Fibroblast of peridontal ligament (primary cell): Measurements from ENCODE around the gene SLC39A1.
"Not testable (repeated sequence)": the region's sequence is repeated elsewhere in the genome, so short reads cannot be mapped to it uniquely, and the experiment has no call there.

Experiments
- DNase-seq: peaks from one replicate; pipeline ENCODE4 v3.0.0-alpha.2; 2010; ENCODE audit errors: extremely low read depth

The SLC39A1 gene, protein sequence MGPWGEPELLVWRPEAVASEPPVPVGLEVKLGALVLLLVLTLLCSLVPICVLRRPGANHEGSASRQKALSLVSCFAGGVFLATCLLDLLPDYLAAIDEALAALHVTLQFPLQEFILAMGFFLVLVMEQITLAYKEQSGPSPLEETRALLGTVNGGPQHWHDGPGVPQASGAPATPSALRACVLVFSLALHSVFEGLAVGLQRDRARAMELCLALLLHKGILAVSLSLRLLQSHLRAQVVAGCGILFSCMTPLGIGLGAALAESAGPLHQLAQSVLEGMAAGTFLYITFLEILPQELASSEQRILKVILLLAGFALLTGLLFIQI

DNA sequence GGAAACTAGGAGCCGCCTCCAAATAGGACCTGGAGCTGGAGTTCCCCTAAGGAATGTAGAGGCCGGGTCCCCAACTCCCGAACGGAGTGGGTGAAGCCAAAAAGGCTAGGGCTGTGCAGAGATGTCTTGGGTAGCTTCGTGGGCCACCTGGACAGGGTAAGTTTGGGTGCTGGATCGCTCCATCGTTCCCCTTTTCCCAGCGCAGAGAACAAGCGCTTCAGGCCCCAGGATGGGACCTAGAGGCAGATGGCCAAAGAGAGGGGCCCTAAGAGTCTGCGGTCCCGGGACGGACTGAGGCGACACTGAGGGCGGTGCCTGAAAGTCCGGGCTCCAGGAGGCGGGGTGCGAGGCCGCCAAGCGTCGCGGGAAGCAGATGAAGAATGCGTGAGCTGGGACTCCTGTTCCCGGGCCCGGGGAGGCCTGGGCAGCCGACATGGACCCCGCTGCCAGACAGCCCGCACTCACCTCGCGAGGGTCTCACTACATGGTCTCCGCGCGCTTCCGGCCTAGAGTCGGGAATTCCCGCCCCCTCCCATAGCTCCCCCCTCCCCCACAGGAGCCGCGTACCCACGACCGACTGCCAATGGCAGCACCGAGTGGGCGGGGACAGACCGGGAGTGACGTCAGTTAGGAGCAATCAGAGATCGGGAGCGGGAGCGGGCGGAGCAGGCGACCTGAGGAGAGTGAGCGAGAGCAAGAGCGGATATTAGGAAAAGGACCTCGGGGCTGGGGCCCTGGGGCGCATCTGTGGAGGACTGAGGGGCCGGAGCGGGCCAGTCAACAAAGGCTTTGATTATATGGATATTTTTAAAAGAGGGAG, at the start of gene SLC39A1:
Gene SLC39A1 (minus strand): TSS at position 508 of the 820 bp plus-strand sequence. CDS start 822 bp downstream, outside the sequence.
- DNase-seq: peak; percentile 94

DNA sequence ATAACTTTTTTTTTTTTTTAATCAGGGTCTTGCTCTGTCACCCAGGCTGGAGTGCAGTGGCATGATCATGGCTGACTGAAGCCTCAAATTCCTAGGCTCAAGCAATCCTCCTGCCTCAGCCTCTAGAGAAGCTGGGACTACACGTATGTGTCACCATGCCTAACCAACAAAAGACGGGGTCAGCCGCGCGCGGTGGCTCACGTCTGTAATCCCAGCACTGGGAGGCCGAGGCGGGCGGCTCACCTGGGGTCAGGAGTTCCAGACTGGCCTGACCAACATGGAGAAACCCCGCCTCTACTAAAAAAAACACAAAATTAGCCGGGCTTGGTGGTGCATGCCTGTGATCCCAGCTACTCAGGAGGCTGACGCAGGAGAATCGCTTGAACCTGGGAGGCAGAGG, 49.2 kb upstream of the SLC39A1 start:
- DNase-seq: not testable (repeated sequence)

DNA sequence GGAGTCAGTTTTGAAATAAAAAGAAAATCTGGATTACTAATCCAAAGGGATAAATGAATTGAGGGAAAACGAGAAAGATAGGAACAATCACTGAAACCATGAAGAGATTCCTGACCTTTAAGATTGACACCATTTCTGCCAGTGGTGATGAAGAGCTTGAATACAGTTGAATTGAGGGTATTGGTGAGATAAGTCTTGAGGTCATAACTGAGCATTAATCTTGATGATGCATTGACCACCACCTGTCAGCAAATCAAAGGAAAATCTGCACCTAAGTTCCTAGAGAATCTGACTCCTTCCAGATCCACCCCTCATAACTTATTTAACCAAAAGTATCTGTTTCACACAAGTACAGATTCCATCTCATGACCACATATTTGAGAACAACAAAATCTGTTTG, 48.8 kb upstream of the SLC39A1 start:
- no peak for DNase-seq

DNA sequence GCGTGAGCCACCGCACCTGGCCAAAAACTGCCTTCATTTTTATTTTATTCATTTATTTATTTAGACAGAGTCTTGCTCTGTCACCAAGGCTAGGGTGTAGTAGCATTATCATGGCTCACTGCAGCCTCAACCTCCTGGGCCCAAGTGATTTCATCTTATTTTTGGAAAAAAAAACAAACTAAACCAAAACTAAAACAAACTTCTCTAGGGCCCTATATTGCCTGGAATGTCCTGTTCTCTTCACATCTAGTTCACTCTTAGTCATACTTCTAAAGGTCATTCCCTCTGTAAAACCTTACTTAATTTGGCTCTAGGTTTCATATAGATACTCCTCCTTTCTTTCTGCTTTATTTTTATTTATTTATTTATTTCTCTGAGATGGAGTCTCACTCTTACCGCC, 42.8 kb upstream of the SLC39A1 start:
- peak; percentile 81 for DNase-seq

DNA sequence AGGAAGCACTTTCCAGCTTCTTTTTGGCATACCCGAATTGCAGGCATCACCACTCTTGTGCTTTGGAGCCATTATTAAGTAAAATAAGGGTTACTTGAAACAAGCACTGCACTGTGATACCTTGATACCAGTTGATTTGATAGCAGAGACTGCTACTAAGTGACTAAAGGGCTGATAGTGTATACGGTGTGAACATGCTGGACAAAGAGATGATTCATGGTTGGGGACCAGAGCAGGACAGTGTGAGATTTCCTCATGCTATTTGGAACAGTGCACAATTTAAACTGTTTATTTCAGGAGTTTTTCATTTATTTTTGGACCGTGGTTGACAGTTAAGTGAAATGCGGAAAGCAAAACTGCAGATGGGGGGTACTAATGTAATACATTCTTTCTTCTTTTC, 37.1 kb upstream of the SLC39A1 start:
- no peak for DNase-seq

DNA sequence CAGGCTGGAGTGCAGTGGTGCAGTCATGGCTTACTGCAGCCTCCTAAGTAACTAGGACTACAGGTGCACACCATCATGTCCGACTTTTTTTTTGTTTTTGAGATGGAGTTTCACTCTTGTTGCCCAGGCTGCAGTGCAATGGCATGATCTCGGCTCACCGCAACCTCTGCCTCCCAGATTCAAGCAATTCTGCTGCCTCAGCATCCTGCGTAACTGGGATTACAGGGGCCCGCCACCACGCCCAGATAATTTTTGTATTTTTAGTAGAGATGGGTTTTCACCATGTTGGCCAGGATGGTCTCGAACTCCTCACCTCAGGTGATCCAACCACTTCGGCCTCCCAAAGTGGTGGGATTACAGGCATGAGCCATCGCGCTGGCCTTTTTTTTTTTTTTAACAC, 33.5 kb upstream of the SLC39A1 start:
- DNase-seq: not testable (repeated sequence)

DNA sequence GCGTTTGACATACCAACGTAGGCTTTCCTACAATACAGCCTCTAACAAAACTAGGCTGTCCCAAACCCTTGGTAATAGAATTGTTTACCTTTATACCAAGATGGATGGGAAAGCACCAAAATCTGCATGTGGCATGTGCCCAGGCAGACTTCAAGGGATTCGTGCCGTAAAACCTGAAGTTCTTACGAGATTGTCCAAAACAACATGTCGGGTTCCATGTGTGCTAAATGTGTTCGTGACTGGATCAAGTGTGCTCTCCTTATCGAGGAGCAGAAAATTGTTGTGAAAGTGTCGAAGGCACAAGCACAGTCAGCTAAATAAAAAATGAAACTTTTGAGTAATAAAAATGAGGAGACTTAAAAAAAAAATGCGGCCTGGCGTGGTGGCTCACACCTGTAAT, 32.3 kb upstream of the SLC39A1 start:
- no peak for DNase-seq

DNA sequence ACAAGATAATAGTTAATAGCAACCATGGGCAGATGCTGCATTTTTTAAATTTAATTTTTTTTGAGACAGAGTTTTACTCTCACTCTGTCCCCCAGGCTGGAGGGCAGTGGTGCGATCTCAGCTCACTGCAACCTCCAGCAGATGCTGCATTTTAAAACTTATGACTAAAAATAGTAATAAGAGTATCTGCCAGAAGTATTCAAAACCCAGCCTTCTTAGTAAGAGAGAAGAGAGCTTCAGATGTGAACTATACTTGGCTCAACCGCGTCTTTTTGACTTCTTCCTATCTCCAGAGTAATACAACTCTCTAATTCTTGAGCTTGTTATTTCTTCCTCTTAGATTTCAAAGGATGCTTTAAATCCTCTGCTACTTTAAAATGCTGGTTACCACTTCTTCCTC, 31.9 kb upstream of the SLC39A1 start:
- DNase-seq: no peak

DNA sequence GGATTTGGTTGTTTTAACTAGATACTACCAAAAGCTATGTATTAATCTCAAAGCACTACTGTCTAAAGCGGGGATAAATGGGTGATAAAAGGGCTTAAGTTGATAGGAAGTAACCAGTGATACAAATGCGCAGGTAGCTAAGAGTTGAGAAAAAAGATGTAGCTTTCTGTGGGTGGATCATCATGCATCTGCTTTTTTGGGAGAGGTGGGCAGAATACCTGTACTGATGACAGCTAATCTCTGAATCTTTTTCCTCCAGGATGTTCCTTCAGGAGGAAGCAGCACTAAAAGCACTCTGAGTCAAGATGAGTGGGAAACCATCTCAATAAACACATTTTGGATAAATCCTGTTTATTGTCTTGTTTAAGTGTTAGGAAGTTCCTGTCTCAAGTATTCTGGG, 28.5 kb upstream of the SLC39A1 start:
- no peak for DNase-seq

DNA sequence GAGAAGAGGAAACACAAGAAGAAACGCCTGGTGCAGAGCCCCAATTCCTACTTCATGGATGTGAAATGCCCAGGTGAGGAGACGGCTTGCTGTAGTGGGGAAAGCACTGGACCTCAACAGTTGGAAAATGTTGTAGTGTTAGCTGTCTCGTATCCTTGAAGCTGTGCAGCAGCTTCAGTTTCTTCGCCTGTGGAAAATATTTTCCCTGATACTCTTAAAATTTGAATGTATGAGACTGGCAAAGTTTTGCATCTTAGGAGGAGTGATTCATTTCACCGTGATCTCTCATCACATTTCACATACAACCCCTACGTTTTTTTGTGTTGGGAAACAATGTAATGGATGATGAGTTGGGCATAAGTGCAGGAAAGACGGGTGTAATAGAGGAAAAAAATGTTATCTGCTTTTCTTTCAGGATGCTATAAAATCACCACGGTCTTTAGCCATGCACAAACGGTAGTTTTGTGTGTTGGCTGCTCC, 27.9 kb upstream of the SLC39A1 start:
- no peak for DNase-seq

DNA sequence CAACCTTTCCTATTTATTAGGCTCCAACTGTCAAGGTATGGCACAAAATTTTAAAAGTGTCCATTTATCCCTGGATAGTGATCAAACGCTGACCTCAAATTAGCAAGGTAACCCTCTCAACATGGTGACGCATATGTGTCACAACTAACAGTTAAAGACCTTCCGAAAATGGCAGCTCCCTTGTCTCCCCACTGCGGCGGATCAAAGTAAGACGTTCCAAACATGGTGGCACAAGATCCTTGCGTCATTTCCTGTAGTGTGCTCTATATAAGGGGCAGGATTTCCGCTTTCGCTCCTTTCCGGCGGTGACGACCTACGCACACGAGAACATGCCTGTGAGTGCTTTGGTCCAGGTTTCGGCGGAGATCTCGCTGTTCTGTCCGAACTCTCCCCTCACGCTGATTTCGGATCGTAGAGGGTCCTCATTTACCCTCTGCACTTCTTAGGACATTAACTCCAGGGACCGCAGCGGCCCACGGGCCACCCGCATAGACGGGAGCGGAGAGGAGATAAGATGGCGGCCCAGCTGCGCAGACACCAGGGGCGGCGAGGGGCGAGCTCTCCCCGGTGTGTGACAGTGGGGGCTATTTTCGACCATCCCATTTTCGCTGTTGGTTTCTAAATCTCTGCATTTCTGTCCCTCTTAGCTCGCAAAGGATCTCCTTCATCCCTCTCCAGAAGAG, 27.3 kb upstream of the SLC39A1 start, which contains the start of gene RPS27:
Gene RPS27 (plus strand): TSS at position 295 of the 683 bp plus-strand sequence. CDS start 35 bp downstream, at position 330.
- peak; percentile 99 for DNase-seq

DNA sequence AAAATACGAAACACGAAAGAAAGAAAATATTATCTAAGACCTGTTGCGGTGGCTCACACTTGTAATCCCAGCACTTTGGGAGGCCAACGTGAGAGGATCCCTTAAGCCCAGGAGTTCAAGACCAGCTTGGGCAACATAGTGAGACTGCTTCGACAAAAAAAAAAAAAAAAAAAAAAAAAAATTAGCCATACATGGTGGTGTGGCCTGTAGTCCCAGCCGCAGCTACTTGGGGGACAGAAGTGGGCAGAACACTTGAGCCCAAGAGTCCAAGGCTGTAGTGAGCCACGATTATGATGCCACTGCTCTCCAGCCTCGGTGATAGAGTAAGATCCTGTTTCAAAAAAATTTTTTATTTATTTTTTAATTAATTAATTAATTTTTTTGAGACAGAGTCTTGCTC, 24.3 kb upstream of the SLC39A1 start:
- no peak for DNase-seq

DNA sequence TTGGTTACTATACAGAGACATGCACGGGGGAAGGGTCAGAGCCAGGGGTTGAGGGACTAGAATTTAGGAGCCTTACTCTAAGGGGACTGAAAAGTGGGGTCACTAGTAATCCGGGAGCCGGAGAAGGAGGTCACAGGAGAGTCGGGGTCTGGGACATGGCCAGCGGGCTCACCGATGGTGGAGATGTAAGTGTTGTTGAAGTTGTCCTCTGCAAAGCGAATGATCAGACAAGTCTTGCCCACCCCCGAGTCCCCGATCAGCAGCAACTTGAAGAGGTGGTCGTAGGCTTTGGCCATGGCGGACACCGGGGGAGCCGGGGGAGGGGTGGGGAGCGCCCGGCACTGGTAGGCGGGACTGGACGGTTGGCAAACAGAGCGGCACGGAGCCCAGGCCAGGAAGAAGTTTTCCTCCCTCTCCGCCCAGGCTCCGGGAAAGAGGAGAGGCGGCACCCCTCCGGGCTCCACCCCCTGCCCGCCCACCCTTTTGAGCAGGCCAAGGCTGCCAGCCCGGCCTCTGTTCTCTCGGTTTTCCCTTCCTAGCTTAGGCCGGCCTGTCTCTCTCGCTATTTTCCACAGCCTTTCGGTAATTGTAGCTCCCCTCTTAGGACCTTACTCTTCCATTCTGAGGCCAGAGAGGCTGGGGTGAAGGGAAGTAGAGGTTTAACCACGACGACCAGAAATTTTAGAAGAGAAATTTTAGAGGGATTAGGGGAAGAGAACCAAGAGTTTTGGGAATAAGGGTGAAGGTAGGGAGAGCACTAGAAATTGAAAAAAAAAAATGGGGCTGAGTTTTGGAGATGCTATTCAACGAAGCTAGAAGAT, 22.8 kb upstream of the SLC39A1 start, which contains the start of gene RAB13:
Gene RAB13 (minus strand): TSS at position 399 of the 821 bp plus-strand sequence. CDS start 103 bp downstream, at position 296.
- DNase-seq: peak; percentile 82

DNA sequence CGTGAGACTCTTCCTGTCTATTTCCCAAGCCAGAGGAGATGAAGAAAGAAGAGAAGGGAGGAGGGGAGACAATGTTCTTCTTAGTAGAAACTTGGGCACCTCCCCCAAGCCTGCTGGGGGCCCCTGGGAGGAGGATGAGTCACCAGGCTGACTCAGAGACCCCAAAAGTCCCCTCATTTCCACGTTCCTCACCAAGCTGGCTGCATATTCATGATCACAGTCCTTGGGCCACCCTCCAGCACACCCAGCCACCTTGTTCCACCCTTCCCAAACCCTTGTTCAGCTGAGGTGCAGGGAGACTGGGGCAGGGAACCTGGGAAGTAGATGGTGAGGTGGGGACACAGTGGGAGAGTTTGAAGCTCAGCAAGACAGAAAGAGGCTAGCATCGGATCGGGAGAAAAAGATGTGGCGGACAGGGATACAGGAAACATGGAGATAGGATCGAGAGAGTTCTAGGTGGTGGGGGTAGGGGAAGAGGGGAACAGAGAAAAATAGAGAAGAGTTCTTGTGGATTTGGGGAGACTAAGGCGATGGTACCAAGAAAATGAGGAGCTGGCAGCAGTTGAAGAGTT, 22.1 kb upstream of the SLC39A1 start:
- peak; percentile 79 for DNase-seq

DNA sequence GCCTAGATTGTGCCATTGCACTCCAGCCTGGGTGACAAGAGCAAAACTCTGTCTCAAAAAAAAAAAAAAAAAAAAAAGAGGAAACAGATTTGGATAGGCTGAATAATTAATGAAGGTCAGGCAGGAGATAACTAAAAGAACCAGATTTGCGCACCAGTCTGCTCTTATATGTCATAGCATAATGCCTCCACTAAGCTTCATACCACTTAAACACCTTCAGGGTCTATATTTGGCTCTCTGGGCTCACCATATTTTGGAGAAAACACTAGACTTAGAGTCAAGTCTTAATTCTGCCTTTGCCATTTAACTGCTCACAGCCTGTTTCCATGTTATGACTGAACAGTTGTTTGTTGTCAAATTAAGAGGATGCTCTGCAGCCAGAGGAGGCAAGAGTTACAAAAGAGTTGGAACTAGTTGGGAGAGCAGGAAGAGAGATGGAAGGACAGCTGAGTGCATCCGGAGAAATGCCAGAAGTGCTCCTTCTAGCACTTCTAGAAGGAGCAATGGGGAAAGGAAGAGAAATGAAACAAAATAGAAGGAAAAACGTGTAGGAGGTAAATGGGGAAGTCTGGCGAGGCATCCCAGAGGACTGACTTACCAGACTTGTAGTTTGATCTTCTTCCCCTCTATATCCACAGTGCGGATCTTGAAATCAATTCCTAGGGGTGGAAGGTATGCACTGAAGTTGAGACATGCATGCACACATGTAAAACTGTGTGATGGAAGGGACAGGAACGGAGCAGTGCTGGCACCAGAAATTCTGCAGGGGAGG, 21.0 kb upstream of the SLC39A1 start:
- no peak for DNase-seq

DNA sequence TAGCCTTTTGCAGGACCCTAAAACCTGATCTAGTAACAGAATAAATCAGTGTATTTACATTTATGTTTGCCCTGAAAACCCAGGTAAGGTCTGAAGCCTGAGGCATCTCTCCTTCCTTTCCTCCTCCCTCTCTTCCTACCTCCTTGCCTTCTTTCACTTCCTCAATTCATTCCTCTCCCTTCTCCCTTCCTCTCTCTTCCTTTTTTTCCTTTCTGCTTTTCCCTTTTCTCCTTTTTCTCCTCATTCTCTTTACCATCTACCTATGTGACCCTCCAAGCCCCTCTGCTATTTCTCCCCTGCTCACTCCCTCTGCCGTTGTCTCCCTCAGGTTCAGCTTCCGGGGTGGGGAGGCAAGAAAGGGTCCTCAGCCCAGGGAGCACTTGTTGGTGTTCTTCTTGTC, 18.4 kb upstream of the SLC39A1 start:
- DNase-seq: not testable (repeated sequence)

DNA sequence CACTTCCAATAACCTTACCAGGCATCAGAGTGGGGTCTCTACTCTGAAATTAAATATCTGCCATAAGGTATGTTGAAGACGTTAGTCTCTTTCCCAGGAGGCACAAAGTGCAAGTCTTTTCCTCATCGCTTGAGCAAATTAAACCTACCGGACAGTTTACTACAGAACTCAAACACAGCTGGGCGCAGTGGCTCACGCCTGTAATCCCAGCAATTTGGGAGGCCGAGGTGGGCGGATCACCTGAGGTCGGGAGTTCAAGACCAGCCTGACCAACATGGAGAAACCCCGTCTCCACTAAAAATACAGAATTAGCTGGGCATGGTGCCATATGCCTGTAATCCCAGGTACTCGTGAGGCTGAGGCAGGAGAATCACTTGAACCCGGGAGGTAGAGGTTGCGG, 15.8 kb upstream of the SLC39A1 start:
- not testable (repeated sequence) for DNase-seq

DNA sequence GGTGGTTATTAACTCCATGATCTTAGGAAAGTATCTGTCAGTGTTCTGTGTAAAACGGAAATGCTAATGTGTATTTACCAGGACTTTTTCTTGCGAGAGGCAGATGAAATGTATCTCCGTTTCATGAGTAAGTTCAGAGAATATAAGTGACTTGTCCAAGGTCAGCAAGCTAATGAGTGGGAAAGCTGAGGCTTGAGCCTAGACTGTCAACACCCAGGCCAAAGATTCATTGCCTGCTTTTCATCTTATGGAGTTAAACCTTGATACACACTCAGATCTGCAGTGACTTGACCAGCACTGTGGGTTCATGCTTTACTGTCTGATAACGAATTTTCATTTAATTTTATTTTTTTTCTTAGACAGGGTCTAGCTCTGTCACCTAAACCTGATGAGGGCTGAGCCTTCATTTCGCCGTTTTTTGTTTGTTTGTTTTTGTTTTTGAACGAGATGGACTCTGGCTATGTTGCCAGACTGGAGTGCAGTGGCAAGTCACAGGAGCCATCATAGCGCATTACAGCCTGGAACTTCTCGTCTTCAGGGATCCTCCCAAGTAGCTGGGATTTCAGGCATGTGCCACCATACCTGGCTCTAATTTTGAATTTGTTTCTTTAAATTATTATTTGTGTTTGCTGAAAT, 15.1 kb upstream of the SLC39A1 start:
- no peak for DNase-seq
